ENCODE data around the gene MXD4. TPM values are rescaled to one million over a fixed set of nuclear protein-coding genes. Genes with fewer than 3 reads are reported as not detected.

Gene MXD4
- total RNA-seq, 4 donors from 2014 or later = 20.4 to 29.4 (median 27.7) TPM

- no peak for TF ChIP-seq CTCF (IDR thresholded peaks at IDR 0.05 in 4 of 5, conservative IDR thresholded peaks at IDR 0.05 in 1 of 5)
- no peak for TF ChIP-seq POLR2A (IDR thresholded peaks at IDR 0.05)
- in situ Hi-C loops (cut with MboI; ENCODE audit: low sequenced_read_pairs in 4 of 4) = no loop called here
- no peak overlapping the region for H3K27ac ChIP-seq
- H3K4me1 ChIP-seq = no peaks in the 10 kb centered on the region
- H3K4me3 ChIP-seq = no peak overlapping the region
- ATAC-seq = no peak
- H3K36me3 ChIP-seq = no peaks in the 10 kb centered on the region
- no peaks in the 10 kb centered on the region for H3K27me3 ChIP-seq
- no peaks in the 10 kb centered on the region for H3K9me3 ChIP-seq
- intact Hi-C loops (cut with DNase I; ENCODE audit: low total_unique reads) = no loop called here
- DNase-seq = no peak
Observed at GRCh38 chr4:2283199-2283711, 21.3 kb upstream of the MXD4 start.

GRCh38 chr4:2281575-2282343 is 19.9 kb upstream of the MXD4 start:
- ATAC-seq (no peak), DNase-seq (no peak)
- in situ Hi-C loops (cut with MboI; ENCODE audit: low sequenced_read_pairs in 4 of 4) (no loop called here), intact Hi-C loops (cut with DNase I; ENCODE audit: low total_unique reads) (no loop called here)
- no peak overlapping the region for H3K27ac ChIP-seq
- H3K9me3 ChIP-seq = no peaks in the 10 kb centered on the region
- no peaks in the 10 kb centered on the region for H3K36me3 ChIP-seq
- no peak for TF ChIP-seq CTCF (IDR thresholded peaks at IDR 0.05 in 4 of 5, conservative IDR thresholded peaks at IDR 0.05 in 1 of 5)
- TF ChIP-seq POLR2A (IDR thresholded peaks at IDR 0.05) = no peak
- no peaks in the 10 kb centered on the region for H3K4me1 ChIP-seq
- no peaks in the 10 kb centered on the region for H3K27me3 ChIP-seq
- no peak overlapping the region for H3K4me3 ChIP-seq

- intact Hi-C loops (cut with DNase I; ENCODE audit: low total_unique reads) (no loop called here), in situ Hi-C loops (cut with MboI; ENCODE audit: low sequenced_read_pairs in 4 of 4) (no loop called here)
- Histone ChIP-seq H3K27me3 (no peaks in the 10 kb centered on the region), H3K27ac (no peak overlapping the region), H3K4me1 (no peaks in the 10 kb centered on the region), H3K36me3 (no peaks in the 10 kb centered on the region), H3K9me3 (no peaks in the 10 kb centered on the region), H3K4me3 (no peak overlapping the region)
- TF ChIP-seq POLR2A (IDR thresholded peaks at IDR 0.05) (no peak), CTCF (IDR thresholded peaks at IDR 0.05 in 4 of 5, conservative IDR thresholded peaks at IDR 0.05 in 1 of 5) (no peak)
- ATAC-seq (no peak), DNase-seq (no peak)
Observed at GRCh38 chr4:2280531-2281300, 18.8 kb upstream of the MXD4 start.

- no peak overlapping the region for H3K4me3 ChIP-seq
- in situ Hi-C loops (cut with MboI; ENCODE audit: low sequenced_read_pairs in 4 of 4) = no loop called here
- TF ChIP-seq CTCF (IDR thresholded peaks at IDR 0.05 in 4 of 5, conservative IDR thresholded peaks at IDR 0.05 in 1 of 5) = no peak
- no peak for TF ChIP-seq POLR2A (IDR thresholded peaks at IDR 0.05)
Observed at GRCh38 chr4:2277956-2278355, 16.0 kb upstream of the MXD4 start.

More at GRCh38 chr4:2277956-2278355, 16.0 kb upstream of the MXD4 start:
- no peaks in the 10 kb centered on the region for H3K36me3 ChIP-seq
- no peaks in the 10 kb centered on the region for H3K4me1 ChIP-seq
- no peaks in the 10 kb centered on the region for H3K27me3 ChIP-seq
- H3K27ac ChIP-seq = no peak overlapping the region
- DNase-seq (no peak), ATAC-seq (no peak)
- intact Hi-C loops (cut with DNase I; ENCODE audit: low total_unique reads) = no loop called here
- H3K9me3 ChIP-seq = no peaks in the 10 kb centered on the region
